ENCODE data around the gene TMEM138. TPM values are rescaled to one million over a fixed set of nuclear protein-coding genes. Genes with fewer than 3 reads are reported as not detected.

Gene TMEM138
- 20.9 and 21.5 TPM in 2 replicates for total RNA-seq

DNA sequence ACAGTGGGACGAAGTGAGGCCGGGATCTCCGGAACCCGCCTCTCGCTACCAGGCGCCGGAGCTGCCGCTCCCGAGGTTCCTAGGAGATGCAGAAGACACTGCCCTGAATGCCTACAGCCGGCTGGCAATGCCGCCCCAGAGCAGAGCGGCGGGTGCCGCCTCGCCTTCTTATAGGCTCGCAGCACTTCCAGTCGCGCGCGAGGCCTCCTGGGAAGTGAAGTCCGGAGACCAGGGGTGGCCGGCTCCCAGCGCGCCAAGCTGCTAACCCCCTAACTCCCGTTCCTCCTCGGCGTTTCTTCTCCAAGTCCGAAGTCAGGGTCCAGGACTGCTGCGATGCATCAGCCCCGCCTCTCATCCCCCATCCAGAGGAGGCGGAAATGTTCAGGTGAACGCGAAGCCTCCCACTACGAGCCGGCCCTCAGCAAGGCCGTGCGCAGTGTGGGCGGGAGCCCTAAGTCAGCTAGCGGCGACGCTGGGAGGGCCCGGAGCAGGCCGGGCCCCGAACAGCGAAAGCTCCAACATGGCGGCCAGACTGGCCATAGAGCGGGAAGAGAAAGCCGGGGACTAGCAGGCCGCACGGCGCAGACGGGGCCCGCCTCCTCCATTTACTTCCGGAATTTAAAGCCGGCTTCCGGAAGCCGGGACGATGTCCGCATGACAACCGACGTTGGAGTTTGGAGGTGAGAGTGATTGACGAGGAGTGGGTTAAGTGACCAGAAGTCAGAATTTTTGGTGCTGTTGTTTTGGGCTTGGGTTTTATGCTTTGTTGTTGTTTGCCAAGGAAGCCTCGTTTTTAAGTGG lies at the start of gene TMEM138, which contains the start of gene CYB561A3:
TSS of gene TMEM138 (plus strand) at position 634 of the 801 bp plus-strand sequence. CDS start 2,017 bp downstream, outside the sequence.
TSS of gene CYB561A3 (minus strand) at position 142 of the 801 bp plus-strand sequence. CDS start 5,169 bp downstream, outside the sequence.

GRCh38 chr11:61332797-61333549 lies 29.2 kb upstream of the TMEM138 start, which contains the start of the genes DDB1 and TKFC:
TSS of gene DDB1 (minus strand) at chr11:61333105. CDS start at chr11:61332968, 137 bp downstream.
TSS of gene TKFC (plus strand) at chr11:61333228. CDS start at chr11:61334729, 1,501 bp downstream.

Other genes with a start within 250 kb of the TMEM138 start
- 5.9 and 9.0 TPM in 2 replicates for gene VPS37C, start 200.9 kb upstream of the TMEM138 start, total RNA-seq
- gene PGA3, start 158.9 kb upstream of the TMEM138 start, total RNA-seq = not detected in 2 replicates
- gene PGA4, start 140.0 kb upstream of the TMEM138 start, total RNA-seq = not detected in 2 replicates
- gene PGA5, start 121.2 kb upstream of the TMEM138 start, total RNA-seq = not detected in 2 replicates
- gene VWCE, start 67.1 kb upstream of the TMEM138 start, total RNA-seq = 0.19 and 4.2 TPM in 2 replicates
- 398 and 580 TPM in 2 replicates for gene DDB1, start 29.3 kb upstream of the TMEM138 start, total RNA-seq
- gene TKFC, start 29.1 kb upstream of the TMEM138 start, total RNA-seq = 18.8 and 20.9 TPM in 2 replicates
- gene CYB561A3, start 492 bp upstream of the TMEM138 start, total RNA-seq = 79.0 and 99.2 TPM in 2 replicates
- gene TMEM216, start 30.2 kb downstream of the TMEM138 start, total RNA-seq = 8.6 and 12.1 TPM in 2 replicates
- 10.5 and 16.3 TPM in 2 replicates for gene CPSF7, start 67.6 kb downstream of the TMEM138 start, total RNA-seq
- gene SDHAF2, start 67.8 kb downstream of the TMEM138 start, total RNA-seq = 38.0 and 55.0 TPM in 2 replicates
- gene LRRC10B, start 146.4 kb downstream of the TMEM138 start, total RNA-seq = under 0.01 TPM in 1 of 2 replicates, not detected in the other
- 0.19 and 0.85 TPM in 2 replicates for gene SYT7, start 218.7 kb downstream of the TMEM138 start, total RNA-seq